GM18868 (cell line): ENCODE measurements around the gene AHI1.

Experiments used
- ATAC-seq: cut with Tn5 transposase; IDR thresholded peaks from one replicate; pipeline ENCODE4 v1.9.1; 2021; ENCODE audit warnings: mild to moderate bottlenecking, moderate library complexity; ENCODE audit not compliant: unreplicated experiment

Gene AHI1

DNA sequence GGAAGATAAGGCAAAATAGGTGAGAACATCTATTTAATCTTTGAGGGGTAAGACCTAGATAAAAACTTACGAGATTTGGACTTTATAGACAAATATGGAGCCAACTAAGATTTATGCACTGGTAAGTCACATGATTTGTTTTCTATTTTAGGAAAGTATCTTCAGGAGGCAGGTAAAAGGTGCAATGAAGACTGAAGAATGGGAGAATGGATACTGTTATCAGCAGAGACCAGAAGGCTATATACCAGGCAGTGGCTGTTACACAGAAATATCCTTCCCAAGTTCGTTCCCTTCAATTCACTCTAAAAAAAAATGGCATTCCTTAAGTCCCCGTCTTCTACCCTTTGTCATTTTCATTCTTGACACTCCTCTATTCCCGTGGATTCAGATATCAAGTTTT lies 192.7 kb downstream of the AHI1 start:
- no peak for ATAC-seq

DNA sequence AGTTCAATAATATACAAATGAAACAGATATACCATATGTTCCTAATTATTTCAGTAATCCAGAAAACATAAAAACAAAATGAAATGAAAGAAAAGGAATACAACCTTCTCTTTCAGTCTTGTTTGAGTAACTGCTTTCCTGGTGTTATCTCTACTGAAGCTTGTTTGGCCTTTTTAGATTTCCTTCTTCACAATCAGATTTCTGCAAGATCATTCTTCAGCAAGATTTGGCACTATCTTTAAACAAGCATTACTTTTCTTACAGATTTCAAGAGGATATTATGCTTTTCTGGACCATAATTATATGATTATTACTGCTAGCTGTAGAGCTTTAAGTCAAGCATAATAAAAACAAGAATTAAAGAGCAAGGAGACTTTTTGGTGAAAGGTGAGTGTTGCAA lies 196.2 kb downstream of the AHI1 start:
- no peak for ATAC-seq

GRCh38 chr6:135300576-135300975 lies 197.0 kb downstream of the AHI1 start:
- ATAC-seq = no peak

DNA sequence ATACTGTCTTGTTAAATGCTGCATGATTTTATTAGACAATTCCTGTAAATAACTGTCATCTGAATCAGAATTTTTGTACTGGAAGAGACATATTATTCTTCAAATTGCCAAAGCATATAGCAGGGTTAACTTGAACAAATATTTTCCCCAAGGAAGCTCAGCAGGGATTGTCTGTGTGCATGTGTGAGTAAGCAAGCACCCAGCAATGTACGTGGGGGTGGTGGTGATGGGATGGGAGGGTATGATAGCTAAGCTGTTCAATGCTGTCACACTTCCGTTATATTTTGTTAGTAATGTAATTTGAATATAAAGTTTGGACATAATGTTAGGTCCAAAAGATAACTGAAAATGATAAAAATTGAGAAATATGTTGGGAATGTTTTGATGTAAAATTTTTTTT lies 198.3 kb downstream of the AHI1 start:
- no peak for ATAC-seq

GRCh38 chr6:135298455-135298854 lies 199.1 kb downstream of the AHI1 start:
- no peak for ATAC-seq

DNA sequence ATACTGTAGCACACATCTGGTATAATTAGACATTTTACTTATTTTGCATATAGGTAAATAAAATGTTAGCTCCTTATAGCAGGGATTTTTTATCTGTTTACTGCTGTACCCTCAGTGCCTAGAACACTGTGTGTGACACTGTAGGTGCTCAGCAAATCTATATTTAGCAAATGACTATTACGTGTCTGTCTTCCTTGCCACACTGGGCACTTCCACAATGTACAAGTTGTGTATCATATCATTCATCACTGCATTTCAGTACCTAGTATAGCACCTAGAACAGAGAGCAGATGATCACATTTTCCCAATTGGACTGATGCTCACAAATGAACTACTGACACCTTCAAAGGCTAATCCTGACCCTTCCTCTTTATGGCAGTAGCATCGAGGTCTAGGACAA lies 200.8 kb downstream of the AHI1 start:
- ATAC-seq = no peak

- no peak for ATAC-seq
Observed at GRCh38 chr6:135295085-135295484, 202.5 kb downstream of the AHI1 start.

DNA sequence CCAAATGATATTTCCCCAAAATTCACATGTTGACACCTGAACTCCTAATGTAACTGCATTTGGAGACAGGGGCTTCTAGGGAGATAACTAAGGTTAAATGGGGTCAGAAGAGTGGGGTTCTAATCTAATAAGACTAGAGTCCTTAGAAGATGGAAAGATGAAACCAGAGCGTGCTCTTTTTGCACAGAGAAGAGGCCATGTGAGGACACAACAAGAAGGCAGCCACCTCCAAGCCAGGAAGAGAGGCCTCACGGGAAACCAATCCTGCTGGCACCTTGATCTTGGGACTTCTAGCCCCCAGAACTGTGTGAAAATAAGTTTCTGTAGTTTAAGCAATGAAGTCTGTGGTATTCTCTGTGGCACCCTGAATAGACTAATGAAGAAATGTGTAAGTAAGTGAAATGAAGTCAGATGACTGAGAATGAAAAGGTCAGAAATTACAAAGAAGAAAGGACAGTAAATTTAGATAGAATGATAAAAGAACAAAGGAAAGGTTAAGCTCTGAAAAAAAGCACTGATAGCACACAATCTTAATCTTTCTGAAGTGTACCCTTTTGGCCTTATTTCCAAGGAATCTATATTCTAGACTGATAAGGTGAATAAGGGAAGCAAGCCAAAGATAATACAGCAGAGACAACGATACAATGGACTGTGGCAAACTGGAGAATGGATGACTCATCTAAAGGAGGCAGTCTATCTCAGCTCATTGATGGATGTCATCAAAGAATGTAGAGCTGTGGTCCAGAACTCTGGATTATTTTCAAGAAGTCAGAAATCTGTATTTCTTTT lies 206.1 kb downstream of the AHI1 start:
- ATAC-seq = no peak

- no peak for ATAC-seq
Observed at GRCh38 chr6:135289816-135290215, 207.7 kb downstream of the AHI1 start.

DNA sequence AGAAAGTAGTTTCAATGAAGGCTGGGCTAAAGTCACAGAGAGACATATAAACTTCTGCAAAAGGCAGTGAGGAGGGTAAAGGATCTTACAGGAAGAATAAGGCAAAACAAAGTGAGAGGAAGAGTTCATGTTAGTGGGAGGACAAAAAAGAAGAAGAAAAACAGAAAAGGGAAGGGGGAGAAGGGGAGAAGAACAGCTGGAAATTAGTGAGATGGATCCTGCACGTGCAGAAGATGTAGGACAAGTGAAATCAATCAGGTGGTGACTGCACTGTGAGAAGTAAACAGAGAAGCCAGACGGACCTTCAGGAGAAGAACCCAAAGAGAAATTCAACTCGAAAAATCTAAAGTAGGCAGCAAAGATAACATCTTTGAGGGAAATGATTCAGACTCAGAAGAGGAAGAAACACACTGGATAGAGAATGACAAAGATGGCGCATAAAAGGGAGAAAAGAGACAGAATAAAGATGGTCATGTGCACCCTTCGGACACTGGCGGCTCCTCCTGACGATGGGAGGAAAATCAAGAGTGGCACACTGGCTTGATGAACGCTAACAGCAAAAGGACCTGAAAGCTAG lies 210.5 kb downstream of the AHI1 start:
- no peak for ATAC-seq

DNA sequence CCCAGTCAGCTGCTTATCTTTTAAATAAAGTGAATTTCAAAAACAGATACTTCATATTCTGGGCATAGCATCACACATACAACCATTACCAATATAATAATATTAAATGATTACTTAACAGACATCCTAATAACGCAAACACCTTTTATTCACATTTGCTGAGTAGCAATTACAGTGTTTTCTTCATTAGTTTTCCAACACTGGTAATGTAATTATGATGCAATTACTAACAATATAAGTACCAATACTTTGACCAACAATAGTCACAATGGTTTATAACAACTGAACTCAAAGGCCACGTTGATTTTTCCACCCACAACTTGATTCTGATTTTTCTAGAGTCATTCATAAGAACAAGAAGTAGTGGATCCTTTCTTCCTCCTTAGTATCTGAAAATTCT lies 212.4 kb downstream of the AHI1 start:
- no peak for ATAC-seq

DNA sequence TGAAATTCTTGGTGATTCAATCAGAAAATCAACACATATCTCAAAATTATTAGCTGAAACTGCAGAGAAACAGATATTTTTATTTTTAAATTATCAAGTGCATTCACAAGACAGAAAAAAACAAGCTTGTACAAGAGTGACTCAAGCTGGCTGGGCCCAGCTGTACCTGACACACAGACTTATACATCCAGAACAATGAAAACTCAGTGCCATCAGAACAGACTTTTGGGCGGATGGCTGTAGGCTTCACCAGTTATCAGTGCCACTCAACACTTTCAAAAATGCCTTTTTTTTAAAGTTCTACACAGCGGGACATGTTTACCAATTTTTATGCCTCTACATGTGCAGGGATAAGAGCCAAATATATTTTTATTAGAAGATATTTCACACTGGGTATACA lies 213.6 kb downstream of the AHI1 start:
- ATAC-seq = no peak

- no peak for ATAC-seq
Observed at GRCh38 chr6:135282395-135282794, 215.1 kb downstream of the AHI1 start.

DNA sequence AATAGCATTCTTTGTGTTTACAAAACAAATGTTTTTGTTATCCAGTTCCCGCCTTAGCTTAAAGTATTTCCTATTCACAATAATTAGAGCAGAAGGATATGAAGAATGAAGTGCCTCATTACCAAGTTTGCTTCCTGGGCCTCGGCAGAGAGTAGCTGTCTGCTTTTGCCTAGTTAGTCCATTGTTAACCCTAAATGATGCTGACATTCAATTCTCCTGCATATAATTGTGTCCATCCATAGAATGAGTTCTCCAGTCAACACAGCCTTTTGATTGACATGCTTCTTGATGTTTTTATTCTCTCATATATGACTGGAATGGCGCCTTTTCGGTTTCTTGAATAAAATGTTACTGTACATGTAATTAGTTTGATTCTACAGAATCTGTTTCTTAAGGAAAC lies 215.6 kb downstream of the AHI1 start:
- ATAC-seq = no peak

- ATAC-seq = no peak
Observed at GRCh38 chr6:135281227-135281626, 216.3 kb downstream of the AHI1 start.

GRCh38 chr6:135280375-135281136 lies 217.0 kb downstream of the AHI1 start:
- no peak for ATAC-seq

DNA sequence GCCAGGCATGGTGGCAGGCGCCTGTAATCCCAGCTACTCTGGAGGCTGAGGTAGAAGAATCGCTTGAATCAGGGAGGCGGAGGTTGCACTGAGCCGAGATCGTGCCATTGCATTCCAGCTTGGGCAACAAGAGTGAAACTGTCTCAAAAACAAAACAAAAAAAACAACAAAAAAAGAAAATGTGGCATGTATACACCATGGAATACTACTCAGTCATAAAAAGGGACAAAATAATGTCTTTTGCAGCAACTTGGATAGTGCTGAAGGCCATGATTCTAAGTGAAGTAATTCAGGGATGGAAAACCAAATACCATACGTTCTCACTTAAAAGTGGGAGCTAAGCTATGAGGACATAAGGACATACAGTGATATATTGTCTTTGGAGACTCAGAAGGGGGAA lies 220.1 kb downstream of the AHI1 start:
- no peak for ATAC-seq

GRCh38 chr6:135274561-135275293 lies 222.8 kb downstream of the AHI1 start:
- no peak for ATAC-seq

GRCh38 chr6:135271626-135272025 lies 225.9 kb downstream of the AHI1 start:
- no peak for ATAC-seq

DNA sequence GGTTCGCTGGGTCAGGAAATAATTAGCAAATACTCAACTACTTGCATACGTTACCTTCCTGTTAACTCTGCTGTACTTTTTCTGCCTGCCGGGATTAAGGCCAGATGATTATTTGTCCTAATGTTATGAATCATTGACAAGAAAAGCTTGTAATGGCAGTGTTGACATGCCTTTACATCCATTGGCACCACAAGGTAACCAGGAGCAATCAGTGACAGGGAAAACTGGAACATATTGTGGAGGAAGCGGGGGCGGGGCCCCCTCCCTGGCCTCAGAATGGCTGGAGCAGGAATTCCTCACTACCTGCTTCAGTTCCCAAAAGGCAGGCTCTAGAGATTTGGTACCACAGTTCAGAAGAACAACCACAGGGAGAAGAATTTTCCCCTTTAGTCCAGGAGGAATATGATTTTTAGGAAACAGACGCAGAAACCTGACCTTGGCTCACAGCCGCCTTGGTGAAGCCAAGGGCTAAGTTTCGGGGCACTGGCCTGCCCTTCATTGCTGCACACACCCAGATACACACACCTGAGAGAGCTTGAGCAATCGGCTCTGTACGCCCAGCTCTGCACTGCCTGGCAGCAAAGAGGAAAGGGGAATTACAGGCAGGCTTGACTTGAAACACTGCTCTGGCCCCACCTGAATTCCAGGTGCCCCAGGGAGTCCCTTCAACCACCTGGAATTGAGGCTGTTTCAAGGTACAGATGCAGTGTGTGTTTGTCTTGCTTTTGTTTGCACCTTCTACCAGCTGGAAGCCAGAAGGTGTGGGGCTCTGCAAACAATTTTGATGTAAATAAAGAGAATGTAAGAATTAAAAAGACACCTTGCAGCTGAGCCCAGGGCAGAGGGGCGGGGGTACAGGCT lies 226.6 kb downstream of the AHI1 start:
- no peak for ATAC-seq
